ENCODE measurements around the gene BAHCC1.
A peak's percentile ranks its signal among the peaks of the same experiment; 100 is the strongest.
"Not testable (repeated sequence)": the region's sequence is repeated elsewhere in the genome, so short reads cannot be mapped to it uniquely, and the experiment has no call there.

Gene BAHCC1

DNA sequence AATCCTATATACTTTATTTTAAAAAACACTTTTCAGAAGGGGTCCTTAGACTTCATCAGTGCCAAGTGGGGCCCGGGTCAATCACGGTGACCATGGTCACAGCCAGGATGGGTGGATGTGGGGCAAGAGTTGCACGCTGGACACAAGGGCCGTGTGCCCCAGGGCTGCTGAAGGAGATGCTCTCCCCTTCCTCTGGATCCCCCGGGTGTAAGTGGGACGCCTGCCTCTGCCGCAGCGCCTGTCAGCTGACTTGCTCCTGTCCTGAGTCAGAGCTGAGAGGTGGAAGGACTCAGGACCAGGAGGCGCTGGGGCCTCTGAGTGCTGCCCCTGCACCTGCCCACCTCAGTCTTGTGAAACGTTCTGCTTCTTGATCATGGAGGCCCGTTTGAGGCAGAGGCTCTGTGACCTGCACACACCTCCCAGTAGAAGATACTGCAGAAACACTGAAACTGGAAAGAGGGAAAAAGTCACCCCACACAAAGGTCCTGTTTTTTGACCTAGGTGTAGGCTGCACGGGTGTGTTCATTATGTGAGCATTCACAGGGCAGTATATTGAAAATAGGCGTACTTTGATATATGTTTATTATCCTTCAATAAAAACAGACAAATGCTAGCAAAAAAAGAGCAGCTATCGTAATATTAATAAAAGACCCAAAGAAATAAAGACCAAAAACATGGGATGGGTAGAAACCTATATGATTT lies 40.9 kb upstream of the BAHCC1 start:
- Histone ChIP-seq H3K9me3 (ENCODE audit: control insufficient read depth, low read length) (no peaks in the 10 kb centered on the region), H3K4me1 (ENCODE audit: control insufficient read depth, insufficient read depth, low read length) (no peaks in the 10 kb centered on the region), H3K36me3 (ENCODE audit: control insufficient read depth, insufficient read depth, low read length, severe bottlenecking) (no peaks in the 10 kb centered on the region), H3K4me3 (ENCODE audit: low read length) (no peak overlapping the region), H3K9ac (ENCODE audit: low read length) (no peak overlapping the region), H3K27me3 (replicated peaks; ENCODE audit: control insufficient read depth, insufficient read depth, low read length) (peaks cover 3% of the 10 kb centered on the region)
- DNase-seq (ENCODE audit: low read depth): no peak

DNA sequence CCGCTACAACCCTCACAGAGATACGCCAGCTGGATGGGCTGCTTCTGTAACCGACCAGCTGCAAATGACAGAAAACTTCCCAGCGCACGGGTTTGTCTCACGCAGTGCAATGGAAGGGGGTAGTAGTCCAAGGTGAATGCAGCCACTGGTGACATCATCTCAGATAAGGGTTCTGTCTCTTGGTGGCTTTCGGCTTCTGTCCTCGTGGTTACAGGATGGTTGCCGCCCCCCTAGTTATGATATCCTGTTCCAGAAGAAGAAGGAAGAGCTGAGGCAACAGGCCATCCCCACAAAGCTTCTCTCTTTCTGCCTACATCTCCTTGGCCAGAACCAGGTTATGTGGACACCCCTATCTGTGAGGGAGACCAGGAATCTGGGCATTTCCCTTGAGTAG lies 40.3 kb upstream of the BAHCC1 start:
- Histone ChIP-seq H3K9ac (ENCODE audit: low read length) (no peak overlapping the region), H3K9me3 (ENCODE audit: control insufficient read depth, low read length) (no peaks in the 10 kb centered on the region), H3K4me1 (ENCODE audit: control insufficient read depth, insufficient read depth, low read length) (peaks cover 4% of the 10 kb centered on the region), H3K27me3 (replicated peaks; ENCODE audit: control insufficient read depth, insufficient read depth, low read length) (peaks cover 3% of the 10 kb centered on the region), H3K36me3 (ENCODE audit: control insufficient read depth, insufficient read depth, low read length, severe bottlenecking) (no peaks in the 10 kb centered on the region), H3K4me3 (ENCODE audit: low read length) (no peak overlapping the region)
- DNase-seq (ENCODE audit: low read depth): no peak

DNA sequence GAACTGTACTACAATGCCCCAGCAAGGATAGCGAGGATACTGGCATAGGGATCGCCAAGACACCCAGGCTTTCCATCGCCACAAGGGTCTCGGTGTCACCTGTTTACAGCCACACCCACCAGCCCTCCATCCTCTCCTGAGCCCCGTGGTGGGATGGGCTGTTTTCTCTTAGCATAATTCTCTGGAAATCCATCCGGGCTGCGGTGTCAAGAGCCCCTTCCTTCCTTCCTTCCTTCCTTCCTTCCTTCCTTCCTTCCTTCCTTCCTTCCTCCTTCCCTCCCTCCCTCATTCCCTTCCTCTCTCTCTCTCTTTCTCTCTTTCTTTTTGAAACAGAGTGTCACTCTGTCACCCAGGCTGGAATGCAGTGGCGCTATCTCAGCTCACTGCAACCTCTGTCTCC lies 36.0 kb upstream of the BAHCC1 start:
- Histone ChIP-seq H3K9ac (ENCODE audit: low read length) (no peak overlapping the region), H3K4me3 (ENCODE audit: low read length) (no peak overlapping the region), H3K27me3 (replicated peaks; ENCODE audit: control insufficient read depth, insufficient read depth, low read length) (peaks cover 11% of the 10 kb centered on the region), H3K9me3 (ENCODE audit: control insufficient read depth, low read length) (no peaks in the 10 kb centered on the region), H3K36me3 (ENCODE audit: control insufficient read depth, insufficient read depth, low read length, severe bottlenecking) (no peaks in the 10 kb centered on the region), H3K4me1 (ENCODE audit: control insufficient read depth, insufficient read depth, low read length) (peaks cover 7% of the 10 kb centered on the region)
- DNase-seq (ENCODE audit: low read depth): no peak

DNA sequence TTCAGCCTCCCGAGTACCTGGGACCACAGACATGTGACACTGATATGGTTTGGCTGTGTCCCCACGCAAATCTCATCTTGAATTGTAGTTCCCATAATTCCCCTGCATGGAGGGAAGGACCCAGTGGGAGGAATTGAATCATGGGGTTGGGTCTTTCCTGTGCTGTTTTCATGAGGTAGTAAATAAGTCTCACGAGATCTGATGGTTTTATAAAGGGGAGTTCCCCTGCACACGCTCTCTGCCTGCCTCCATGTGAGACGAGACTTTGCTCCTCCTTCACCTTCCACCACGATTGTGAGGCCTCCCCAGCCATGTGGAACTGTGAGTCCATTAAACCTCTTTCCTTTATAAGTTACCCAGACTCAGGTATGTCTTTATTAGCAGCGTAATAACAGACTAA lies 33.3 kb upstream of the BAHCC1 start:
- not testable (repeated sequence) for H3K36me3 ChIP-seq (ENCODE audit: control insufficient read depth, insufficient read depth, low read length, severe bottlenecking); DNase-seq (ENCODE audit: low read depth); H3K9me3 ChIP-seq (ENCODE audit: control insufficient read depth, low read length); H3K9ac ChIP-seq (ENCODE audit: low read length); H3K4me3 ChIP-seq (ENCODE audit: low read length)
- H3K4me1 ChIP-seq (ENCODE audit: control insufficient read depth, insufficient read depth, low read length): peaks cover 16% of the 10 kb centered on the region
- peaks cover 21% of the 10 kb centered on the region for H3K27me3 ChIP-seq (replicated peaks; ENCODE audit: control insufficient read depth, insufficient read depth, low read length)

DNA sequence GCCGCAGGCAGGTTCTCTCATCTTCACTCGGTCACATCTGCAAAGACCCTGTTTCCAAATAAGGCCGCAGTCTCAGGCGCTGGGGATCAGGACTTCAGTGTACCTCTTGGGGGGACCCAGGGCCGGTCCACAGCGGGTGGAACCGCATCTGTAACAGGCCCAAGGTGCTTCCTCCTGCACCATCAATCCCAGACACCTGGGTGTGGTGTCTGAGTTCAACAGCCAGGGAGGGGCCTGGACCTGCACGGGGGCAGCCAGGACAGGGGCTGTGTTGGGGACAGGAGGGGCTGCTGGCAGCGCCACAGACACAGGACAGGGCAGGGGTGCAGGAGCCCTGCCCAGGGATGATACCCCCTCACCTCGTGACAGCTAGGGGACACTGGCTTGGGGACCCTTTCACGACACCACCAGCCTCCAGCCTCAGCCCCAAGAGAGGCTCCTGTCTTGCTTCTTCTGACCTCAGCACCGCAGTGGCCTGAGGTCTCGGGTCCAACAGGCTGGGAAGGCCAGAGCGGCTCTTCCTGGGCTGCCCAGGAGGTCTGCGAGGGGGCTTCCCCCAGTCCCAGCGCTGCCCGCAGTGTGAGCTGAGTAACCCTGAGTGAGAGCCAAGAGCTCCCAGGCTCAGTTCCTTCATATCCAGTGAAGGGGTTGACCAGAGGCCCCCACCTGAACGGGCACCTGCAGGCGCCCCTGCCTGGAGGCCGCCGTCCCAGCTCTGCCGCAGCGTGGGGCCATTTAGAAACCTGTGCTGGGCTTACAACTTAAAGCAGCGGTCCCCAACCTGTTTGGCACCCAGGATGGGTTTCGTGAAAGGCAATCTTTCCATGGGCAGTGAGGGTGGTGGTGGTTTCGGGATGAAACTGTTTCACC lies 30.7 kb upstream of the BAHCC1 start:
- no peak overlapping the region for H3K9ac ChIP-seq (ENCODE audit: low read length)
- peaks cover 21% of the 10 kb centered on the region for H3K27me3 ChIP-seq (replicated peaks; ENCODE audit: control insufficient read depth, insufficient read depth, low read length)
- no peak for DNase-seq (ENCODE audit: low read depth)
- H3K36me3 ChIP-seq (ENCODE audit: control insufficient read depth, insufficient read depth, low read length, severe bottlenecking): no peaks in the 10 kb centered on the region
- peak overlapping the region; percentile 73 for H3K4me3 ChIP-seq (ENCODE audit: low read length)
- H3K9me3 ChIP-seq (ENCODE audit: control insufficient read depth, low read length): no peaks in the 10 kb centered on the region
- peaks cover 16% of the 10 kb centered on the region for H3K4me1 ChIP-seq (ENCODE audit: control insufficient read depth, insufficient read depth, low read length)

DNA sequence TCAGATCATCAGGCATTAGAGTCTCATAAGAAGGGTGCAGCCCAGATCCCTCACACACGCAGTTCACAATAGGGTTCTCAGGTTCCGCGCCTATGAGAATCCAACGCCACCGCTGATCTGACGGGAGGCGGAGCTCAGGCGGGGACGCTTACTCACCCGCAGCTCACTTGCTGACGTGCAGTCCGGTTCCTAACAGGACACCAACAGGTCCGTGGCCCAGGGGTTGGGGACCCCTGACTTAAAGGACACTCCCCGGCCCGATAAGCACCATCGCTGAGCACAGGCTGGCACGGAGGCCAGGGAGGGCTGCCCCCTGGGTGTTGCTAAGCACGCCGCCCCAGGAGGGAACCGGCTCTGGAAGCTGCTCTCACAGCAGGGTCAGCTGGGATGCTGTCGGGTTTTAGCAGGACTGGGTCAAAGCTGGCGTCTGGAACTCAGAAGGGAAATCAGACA lies 30.1 kb upstream of the BAHCC1 start:
- Histone ChIP-seq H3K36me3 (ENCODE audit: control insufficient read depth, insufficient read depth, low read length, severe bottlenecking) (no peaks in the 10 kb centered on the region), H3K4me3 (ENCODE audit: low read length) (peak overlapping the region; percentile 73), H3K9ac (ENCODE audit: low read length) (peak overlapping the region; percentile 38), H3K9me3 (ENCODE audit: control insufficient read depth, low read length) (no peaks in the 10 kb centered on the region), H3K27me3 (replicated peaks; ENCODE audit: control insufficient read depth, insufficient read depth, low read length) (peaks cover 21% of the 10 kb centered on the region), H3K4me1 (ENCODE audit: control insufficient read depth, insufficient read depth, low read length) (peaks cover 10% of the 10 kb centered on the region)
- DNase-seq (ENCODE audit: low read depth): peak; percentile 79

DNA sequence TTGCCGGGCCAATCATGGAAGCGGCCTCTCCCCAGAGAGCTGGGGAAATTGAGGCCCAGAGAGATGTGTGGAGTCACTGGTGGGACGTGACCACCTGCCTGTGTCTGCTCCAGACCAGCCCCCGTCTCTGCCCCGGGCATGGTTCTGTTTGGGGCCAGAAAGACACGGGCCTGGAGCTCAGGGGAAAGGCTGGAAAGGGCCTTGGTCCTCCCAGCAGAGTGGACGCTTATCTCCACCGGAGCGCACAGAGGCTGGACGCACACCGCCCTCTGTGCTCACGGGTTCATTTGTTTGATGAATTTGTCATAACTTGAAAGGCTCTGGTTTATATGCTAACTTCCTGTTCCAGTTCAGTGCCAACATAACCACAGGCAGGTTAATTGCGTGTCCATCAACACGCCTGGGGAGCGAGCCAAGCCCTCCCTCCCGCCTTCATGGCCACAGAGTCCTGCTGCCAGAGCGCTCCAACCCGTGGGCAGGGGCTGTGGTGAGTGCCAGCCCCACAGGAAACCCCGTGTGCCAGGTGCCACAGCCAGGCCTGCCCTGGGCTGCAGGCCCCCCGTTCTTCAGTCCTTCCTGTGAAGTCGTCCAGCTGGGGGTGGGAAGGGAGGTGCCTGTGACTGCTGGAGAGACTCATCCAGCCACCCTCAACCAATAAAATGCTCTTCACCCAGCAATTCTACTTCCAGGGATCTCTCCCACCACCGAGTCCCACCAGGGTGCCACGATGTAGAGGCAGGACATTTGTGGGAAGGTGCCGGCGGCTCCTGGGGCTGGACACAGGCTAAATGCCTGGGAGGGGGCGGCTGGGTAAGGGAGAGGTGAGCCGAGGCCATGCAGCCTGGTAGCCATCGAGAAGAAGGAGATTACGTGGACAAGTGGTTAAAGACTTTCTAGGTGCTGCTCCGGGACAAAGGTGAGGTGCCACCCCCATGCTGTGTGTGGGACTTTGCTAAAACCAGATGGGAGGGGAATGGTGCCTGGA lies 29.4 kb upstream of the BAHCC1 start:
- Histone ChIP-seq H3K27me3 (replicated peaks; ENCODE audit: control insufficient read depth, insufficient read depth, low read length) (peaks cover 21% of the 10 kb centered on the region), H3K36me3 (ENCODE audit: control insufficient read depth, insufficient read depth, low read length, severe bottlenecking) (no peaks in the 10 kb centered on the region), H3K4me3 (ENCODE audit: low read length) (peak overlapping the region; percentile 73), H3K9ac (ENCODE audit: low read length) (no peak overlapping the region), H3K4me1 (ENCODE audit: control insufficient read depth, insufficient read depth, low read length) (peaks cover 9% of the 10 kb centered on the region), H3K9me3 (ENCODE audit: control insufficient read depth, low read length) (no peaks in the 10 kb centered on the region)
- DNase-seq (ENCODE audit: low read depth): no peak

DNA sequence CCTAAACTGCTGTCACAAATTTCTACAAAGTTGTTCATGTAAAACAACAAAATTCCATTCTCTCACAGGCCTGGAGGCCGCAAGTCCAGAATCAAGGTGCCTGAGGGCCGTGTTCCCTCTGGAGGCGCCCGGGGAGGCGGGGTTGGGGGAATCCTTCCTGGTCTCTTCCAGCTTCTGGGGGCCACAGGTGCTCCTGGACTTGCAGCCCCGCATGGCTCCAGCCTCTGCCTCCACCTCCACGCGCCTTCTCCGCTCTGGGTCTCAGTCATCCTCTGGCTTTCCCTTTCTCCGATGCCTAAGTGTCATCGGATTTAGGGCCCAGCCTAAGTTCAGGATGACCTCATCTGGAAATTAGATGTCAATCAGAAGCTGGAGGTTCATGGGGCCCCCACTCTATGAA lies 28.6 kb upstream of the BAHCC1 start:
- H3K27me3 ChIP-seq (replicated peaks; ENCODE audit: control insufficient read depth, insufficient read depth, low read length): peaks cover 21% of the 10 kb centered on the region
- no peaks in the 10 kb centered on the region for H3K9me3 ChIP-seq (ENCODE audit: control insufficient read depth, low read length)
- no peak overlapping the region for H3K9ac ChIP-seq (ENCODE audit: low read length)
- DNase-seq (ENCODE audit: low read depth): no peak
- peaks cover 9% of the 10 kb centered on the region for H3K4me1 ChIP-seq (ENCODE audit: control insufficient read depth, insufficient read depth, low read length)
- H3K4me3 ChIP-seq (ENCODE audit: low read length): no peak overlapping the region
- H3K36me3 ChIP-seq (ENCODE audit: control insufficient read depth, insufficient read depth, low read length, severe bottlenecking): no peaks in the 10 kb centered on the region

DNA sequence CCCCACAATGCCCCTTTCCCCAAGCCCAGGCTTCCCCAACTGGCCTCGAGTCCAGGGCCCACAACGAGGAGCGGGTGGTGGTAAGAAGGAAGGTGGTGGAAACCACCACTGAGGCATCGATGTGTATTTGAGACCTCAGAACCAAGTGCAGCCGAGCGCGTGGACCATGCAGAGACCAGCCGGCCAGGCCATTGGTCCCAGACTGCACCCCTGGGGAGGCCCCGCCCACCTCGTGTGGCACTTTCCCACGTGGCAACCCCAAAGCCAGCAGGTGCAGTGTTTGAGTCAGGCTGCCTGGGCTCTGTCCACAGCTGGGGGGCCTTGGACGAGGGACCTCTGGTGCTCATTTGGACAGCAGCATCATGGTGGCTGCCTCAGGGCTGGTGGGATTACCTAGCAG lies 28.1 kb upstream of the BAHCC1 start:
- no peak overlapping the region for H3K9ac ChIP-seq (ENCODE audit: low read length)
- no peak overlapping the region for H3K4me3 ChIP-seq (ENCODE audit: low read length)
- no peak for DNase-seq (ENCODE audit: low read depth)
- H3K9me3 ChIP-seq (ENCODE audit: control insufficient read depth, low read length): no peaks in the 10 kb centered on the region
- peaks cover 21% of the 10 kb centered on the region for H3K27me3 ChIP-seq (replicated peaks; ENCODE audit: control insufficient read depth, insufficient read depth, low read length)
- no peaks in the 10 kb centered on the region for H3K36me3 ChIP-seq (ENCODE audit: control insufficient read depth, insufficient read depth, low read length, severe bottlenecking)
- H3K4me1 ChIP-seq (ENCODE audit: control insufficient read depth, insufficient read depth, low read length): peaks cover 11% of the 10 kb centered on the region

DNA sequence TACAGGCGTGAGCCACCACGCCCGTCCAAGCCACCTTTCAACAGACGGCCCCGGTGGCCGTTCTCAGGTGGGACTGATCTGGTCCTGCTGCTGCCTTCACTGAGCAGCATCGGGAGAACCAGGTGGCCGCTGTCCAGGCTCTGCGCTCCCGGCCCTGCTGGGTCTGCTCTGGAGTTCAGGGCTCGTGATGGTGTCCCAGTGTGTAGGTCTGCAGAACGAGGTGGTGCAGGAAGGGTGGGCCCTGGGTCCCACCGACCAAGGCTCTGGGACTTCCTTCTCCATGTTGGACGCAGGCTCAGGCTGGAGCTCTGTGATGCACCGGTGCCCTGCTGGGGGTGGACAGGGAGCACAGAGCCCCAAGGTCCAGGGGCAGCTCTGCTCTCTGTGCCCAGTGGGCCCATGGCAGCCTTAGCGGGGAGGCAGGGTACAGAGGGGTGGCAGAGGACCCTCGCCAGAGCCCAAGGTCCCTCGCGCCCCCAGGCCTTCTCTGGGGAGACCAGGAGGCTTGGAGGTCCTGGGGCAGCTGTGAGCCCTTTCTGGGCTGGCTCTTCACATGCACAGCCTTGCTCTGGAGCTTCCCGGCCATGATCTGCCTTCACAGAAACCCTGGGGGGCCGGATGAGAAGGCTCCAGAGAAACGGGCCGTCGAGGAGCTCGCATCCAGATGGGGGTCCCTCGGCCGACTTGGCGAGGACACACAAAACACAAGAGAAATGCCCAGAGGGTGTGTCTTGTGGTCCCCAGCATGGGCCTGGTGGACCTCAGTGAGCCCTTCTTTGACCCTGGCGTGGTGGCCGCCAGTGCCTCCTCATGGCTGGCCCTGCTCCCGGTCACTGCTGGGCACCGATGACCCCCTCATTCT lies 26.9 kb upstream of the BAHCC1 start:
- Histone ChIP-seq H3K9me3 (ENCODE audit: control insufficient read depth, low read length) (no peaks in the 10 kb centered on the region), H3K9ac (ENCODE audit: low read length) (no peak overlapping the region), H3K4me1 (ENCODE audit: control insufficient read depth, insufficient read depth, low read length) (peaks cover 18% of the 10 kb centered on the region), H3K27me3 (replicated peaks; ENCODE audit: control insufficient read depth, insufficient read depth, low read length) (peaks cover 18% of the 10 kb centered on the region), H3K36me3 (ENCODE audit: control insufficient read depth, insufficient read depth, low read length, severe bottlenecking) (no peaks in the 10 kb centered on the region), H3K4me3 (ENCODE audit: low read length) (no peak overlapping the region)
- no peak for DNase-seq (ENCODE audit: low read depth)

All from adipocyte (in vitro differentiated cells).